Smooth muscle cell (in vitro differentiated cells): ENCODE measurements around the gene RGL2. TPM values are rescaled to one million over a fixed set of nuclear protein-coding genes. Genes with fewer than 3 reads are reported as not detected.
"Not testable (repeated sequence)": the region's sequence is repeated elsewhere in the genome, so short reads cannot be mapped to it uniquely, and the experiment has no call there.

ENCODE experiments used
- DNase-seq: peaks from one replicate; lab custom pipeline; 2025; ENCODE audit not compliant: unreplicated experiment; lab: John Stamatoyannopoulos, UW
- H2AFZ ChIP-seq: fragments of 200-600 bp; sonication (generic); 2 replicates; pipeline ENCODE4 v1.6.0; 2016; ENCODE audit warnings: antibody characterized with exemption, low read depth, mild to moderate bottlenecking
- H3F3A ChIP-seq: fragments of 200-600 bp; sonication (generic); 2 replicates; pipeline ENCODE4 v1.6.0; 2017; ENCODE audit warnings: antibody characterized with exemption, low read depth
- H3K27ac ChIP-seq: fragments of 200-600 bp; sonication (generic); 2 replicates; pipeline ENCODE4 v1.5.1; 2016; ENCODE audit warnings: low read depth, mild to moderate bottlenecking
- H3K27me3 ChIP-seq: fragments of 200-600 bp; sonication (generic); 2 replicates; pipeline ENCODE4 v1.6.1; 2016; ENCODE audit warnings: low read depth, mild to moderate bottlenecking
- H3K36me3 ChIP-seq: fragments of 200-600 bp; sonication (generic); 2 replicates; pipeline ENCODE4 v1.5.1; 2016; ENCODE audit warnings: low read depth
- H3K4me1 ChIP-seq: fragments of 200-600 bp; sonication (generic); 2 replicates; pipeline ENCODE4 v1.5.1; 2016; ENCODE audit warnings: low read depth
- H3K4me2 ChIP-seq: fragments of 200-600 bp; sonication (generic); 2 replicates; pipeline ENCODE4 v1.6.0; 2016; ENCODE audit warnings: mild to moderate bottlenecking
- H3K4me3 ChIP-seq: fragments of 200-600 bp; sonication (generic); 2 replicates; pipeline ENCODE4 v1.5.1; 2016; ENCODE audit warnings: mild to moderate bottlenecking
- H3K79me2 ChIP-seq: fragments of 200-600 bp; sonication (generic); 2 replicates; pipeline ENCODE4 v1.6.0; 2016; ENCODE audit warnings: low read depth, mild to moderate bottlenecking
- H3K9ac ChIP-seq: fragments of 200-600 bp; sonication (generic); 2 replicates; pipeline ENCODE4 v1.6.0; 2016; ENCODE audit warnings: low read depth
- H3K9me3 ChIP-seq: fragments of 200-600 bp; sonication (generic); replicated peaks from 2 replicates; pipeline ENCODE4 v1.5.1; 2016; ENCODE audit warnings: low read depth
- H4K20me1 ChIP-seq: fragments of 200-600 bp; sonication (generic); 2 replicates; pipeline ENCODE4 v1.6.0; 2016; ENCODE audit warnings: low read depth
- WGBS: methylation state at CpG from one replicate; pipeline ENCODE4 v1.1.7; 2016; ENCODE audit warnings: low lambda C conversion rate; 5-methylcytosine and 5-hydroxymethylcytosine counted together
- polyA plus RNA-seq: library from polyadenylated mRNA; unstranded; fragments of >200 nt; fragmentation: Nextera tagmentation; extraction: Ambion mirVana; gene quantifications from 2 replicates; pipeline ENCODE4 v1.2.1, GENCODE V29; 2016
- total RNA-seq: library from RNA; depleted of rRNA; stranded (reverse); fragments of >200 nt; gene quantifications from 2 replicates; pipeline ENCODE4 v1.2.3, GENCODE V29; 2014
- TF ChIP-seq, protein P1 (sequence below): fragments of 200-600 bp; sonication (generic); IDR thresholded peaks from 2 replicates; pipeline ENCODE4 v1.5.1; 2017; ENCODE audit warnings: borderline replicate concordance, mild to moderate bottlenecking, antibody characterized with exemption; ENCODE audit not compliant: insufficient read depth, poor library complexity, severe bottlenecking

Gene RGL2
- total and polyA plus RNA-seq, 2 experiments from 2014 or later: 21.8 to 58.7 TPM

DNA sequence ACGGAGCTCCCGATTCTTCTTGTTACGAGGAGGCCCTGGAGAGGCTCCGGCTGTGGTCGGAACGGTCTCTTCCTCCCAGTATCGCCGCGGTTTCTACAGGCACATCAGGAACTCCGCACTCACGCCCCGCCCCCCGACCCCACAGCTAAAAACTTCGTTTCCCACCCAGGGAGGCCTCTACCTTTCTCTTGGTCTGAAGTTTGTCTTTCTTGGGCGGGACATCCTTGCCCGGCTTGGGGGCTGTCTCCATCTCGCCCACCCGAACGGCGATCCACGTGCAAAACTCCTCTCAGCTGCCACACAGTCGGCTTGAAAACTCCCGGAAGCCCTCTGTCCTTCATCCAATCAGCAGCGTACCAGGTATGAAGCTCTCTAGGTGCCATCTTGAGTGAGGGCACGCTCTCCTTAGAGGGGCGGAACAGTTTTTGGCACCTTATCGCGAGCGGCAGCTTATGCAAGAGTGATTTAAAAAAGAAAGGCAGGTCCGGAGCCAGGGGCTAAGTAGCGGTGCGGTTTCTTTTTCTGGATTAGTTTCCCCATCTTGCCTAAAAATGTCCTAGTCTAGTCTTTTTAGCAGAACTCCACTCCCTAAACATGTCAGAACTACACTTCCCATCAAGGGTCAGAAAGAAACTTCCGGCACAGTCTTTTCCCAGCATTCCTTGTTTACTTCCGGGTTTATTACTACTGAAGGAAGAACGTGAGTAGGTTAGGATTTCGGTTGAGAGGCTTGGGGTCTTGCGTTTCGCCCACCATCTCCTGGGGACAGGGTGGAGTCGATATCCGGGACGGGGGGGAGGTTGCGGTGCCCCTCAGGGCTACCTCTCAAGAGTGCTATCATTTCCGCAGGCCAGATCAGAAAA lies 9.6 kb downstream of the RGL2 start, which contains the start of the genes PFDN6 and WDR46:
Gene PFDN6 (plus strand): TSS at position 681 of the 863 bp plus-strand sequence. CDS start 256 bp downstream, outside the sequence.
Gene WDR46 (minus strand): TSS at position 319 of the 863 bp plus-strand sequence. CDS start 69 bp downstream, at position 250.
- H3K4me1 ChIP-seq: peaks cover 13% of the 10 kb centered on the region
- WGBS: 1% methylated on average over 43 of the region's 43 CpGs
- peak; percentile 53 for DNase-seq
- peak within 1 kb of the TSS; percentile 83 for H3K9ac ChIP-seq
- peak within 1 kb of the TSS; percentile 91 for H2AFZ ChIP-seq
- H3K79me2 ChIP-seq: peaks cover 41% of the 10 kb centered on the region
- H4K20me1 ChIP-seq: no peaks in the 10 kb centered on the region
- H3K4me2 ChIP-seq: peak within 1 kb of the TSS; percentile 94
- H3K27ac ChIP-seq: peak within 1 kb of the TSS; percentile 36
- no peaks in the 10 kb centered on the region for H3K9me3 ChIP-seq
- peak within 1 kb of the TSS; percentile 70 for H3K4me3 ChIP-seq
- TF ChIP-seq, protein P1, sequence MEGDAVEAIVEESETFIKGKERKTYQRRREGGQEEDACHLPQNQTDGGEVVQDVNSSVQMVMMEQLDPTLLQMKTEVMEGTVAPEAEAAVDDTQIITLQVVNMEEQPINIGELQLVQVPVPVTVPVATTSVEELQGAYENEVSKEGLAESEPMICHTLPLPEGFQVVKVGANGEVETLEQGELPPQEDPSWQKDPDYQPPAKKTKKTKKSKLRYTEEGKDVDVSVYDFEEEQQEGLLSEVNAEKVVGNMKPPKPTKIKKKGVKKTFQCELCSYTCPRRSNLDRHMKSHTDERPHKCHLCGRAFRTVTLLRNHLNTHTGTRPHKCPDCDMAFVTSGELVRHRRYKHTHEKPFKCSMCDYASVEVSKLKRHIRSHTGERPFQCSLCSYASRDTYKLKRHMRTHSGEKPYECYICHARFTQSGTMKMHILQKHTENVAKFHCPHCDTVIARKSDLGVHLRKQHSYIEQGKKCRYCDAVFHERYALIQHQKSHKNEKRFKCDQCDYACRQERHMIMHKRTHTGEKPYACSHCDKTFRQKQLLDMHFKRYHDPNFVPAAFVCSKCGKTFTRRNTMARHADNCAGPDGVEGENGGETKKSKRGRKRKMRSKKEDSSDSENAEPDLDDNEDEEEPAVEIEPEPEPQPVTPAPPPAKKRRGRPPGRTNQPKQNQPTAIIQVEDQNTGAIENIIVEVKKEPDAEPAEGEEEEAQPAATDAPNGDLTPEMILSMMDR: no peak
- no peaks in the 10 kb centered on the region for H3K36me3 ChIP-seq
- H3F3A ChIP-seq: peaks cover 18% of the 10 kb centered on the region
- H3K27me3 ChIP-seq: no peaks in the 10 kb centered on the region

DNA sequence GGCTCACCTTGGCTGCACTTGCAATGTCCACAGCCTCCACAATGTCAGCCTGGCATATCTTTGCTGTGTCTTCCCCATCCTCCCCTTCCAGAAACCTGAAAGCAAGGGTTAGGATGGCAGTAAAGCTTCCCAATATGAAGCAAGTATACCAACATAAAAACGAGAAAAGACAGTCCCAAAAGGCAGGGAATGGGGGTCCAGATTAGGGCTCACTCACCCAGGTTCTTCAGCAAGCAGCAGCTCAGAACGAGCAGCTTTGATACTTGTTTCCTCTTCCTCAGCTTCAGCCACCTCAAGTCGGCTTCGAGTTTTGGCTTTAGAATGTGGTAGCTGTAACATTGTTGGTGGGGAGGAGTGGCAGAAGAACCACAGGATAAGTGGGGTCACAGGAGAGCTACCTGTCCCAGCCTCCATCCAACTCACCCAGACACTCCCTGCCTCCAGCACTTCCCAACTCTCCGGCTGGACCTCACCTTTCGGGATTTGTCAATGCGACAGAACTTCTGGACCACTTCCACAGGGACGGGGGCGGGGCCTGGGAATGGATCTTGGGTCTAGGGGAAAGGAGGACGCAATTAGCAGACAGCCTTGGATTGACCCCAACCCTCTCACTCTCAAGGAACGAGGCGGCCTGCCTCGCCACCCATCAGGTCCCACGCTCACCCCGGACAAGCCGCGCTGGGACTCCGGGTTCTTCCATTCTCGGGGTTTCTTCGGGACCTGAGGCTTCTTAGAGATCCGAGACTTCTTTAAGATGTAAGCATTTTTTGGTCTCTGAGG lies 10.4 kb downstream of the RGL2 start:
- H4K20me1 ChIP-seq: no peaks in the 10 kb centered on the region
- DNase-seq: no peak
- H3K36me3 ChIP-seq: no peaks in the 10 kb centered on the region
- H3K4me3 ChIP-seq: peak overlapping the region; percentile 70
- H3K27ac ChIP-seq: peak overlapping the region; percentile 36
- WGBS: 24% methylated on average over 21 of the region's 21 CpGs
- TF ChIP-seq, protein P1: no peak
- peaks cover 41% of the 10 kb centered on the region for H3K79me2 ChIP-seq
- H3K4me1 ChIP-seq: peaks cover 13% of the 10 kb centered on the region
- H3K9ac ChIP-seq: peak overlapping the region; percentile 83
- H2AFZ ChIP-seq: peak overlapping the region; percentile 91
- no peaks in the 10 kb centered on the region for H3K9me3 ChIP-seq
- H3K27me3 ChIP-seq: no peaks in the 10 kb centered on the region
- H3F3A ChIP-seq: peaks cover 15% of the 10 kb centered on the region
- peak overlapping the region; percentile 94 for H3K4me2 ChIP-seq

DNA sequence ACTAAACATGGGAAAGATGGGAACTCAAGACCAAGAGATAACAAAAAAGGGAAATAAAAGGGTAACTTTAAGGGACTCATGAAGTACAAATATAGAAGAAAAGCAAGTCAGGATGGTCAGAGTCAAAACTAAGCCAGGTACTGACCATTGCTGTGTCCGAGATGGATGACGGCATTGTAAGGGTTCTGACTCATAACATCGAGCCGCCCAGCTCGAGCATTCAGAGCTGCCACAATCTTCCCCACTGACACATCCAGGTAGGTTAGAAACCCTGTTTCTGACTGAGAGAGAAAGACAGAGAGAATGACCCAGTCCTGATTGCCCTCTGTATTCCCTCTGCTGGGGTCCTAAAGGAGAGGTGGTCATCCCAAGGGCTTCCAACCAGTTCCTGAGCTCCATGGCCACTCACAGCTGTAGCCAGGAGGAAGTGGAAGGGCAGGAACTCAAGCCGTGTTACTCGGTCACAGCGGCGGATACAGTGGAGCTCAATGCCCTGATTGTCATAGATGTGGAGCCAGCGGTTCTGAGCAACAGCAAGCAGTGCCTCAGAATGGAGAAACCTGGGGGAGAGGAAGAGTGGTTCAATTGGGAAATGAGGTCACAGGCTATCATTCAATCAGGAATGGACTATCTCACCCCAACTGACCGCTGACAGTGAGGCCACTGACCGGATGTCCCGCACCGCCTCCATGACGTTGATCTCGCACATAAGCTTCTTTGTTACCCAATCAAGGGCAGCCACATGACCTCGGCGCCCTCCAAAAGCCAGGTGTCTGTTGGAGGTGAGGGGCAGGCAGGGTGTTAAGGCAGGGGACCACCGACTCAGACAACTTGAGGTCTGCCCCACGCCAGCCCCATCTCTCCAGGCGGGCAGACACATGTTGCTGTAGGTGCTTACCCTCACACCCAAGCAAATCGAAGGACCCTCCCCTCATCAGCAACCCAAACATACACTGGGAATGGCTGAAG lies 11.5 kb downstream of the RGL2 start:
- TF ChIP-seq, protein P1: no peak
- H3K79me2 ChIP-seq: peaks cover 41% of the 10 kb centered on the region
- H3K9ac ChIP-seq: no peak overlapping the region
- WGBS: 94% methylated on average over 22 of the region's 22 CpGs
- H3K36me3 ChIP-seq: no peaks in the 10 kb centered on the region
- DNase-seq: no peak
- no peak overlapping the region for H3K4me3 ChIP-seq
- no peak overlapping the region for H2AFZ ChIP-seq
- H3K4me2 ChIP-seq: peak overlapping the region; percentile 94
- no peaks in the 10 kb centered on the region for H4K20me1 ChIP-seq
- H3K9me3 ChIP-seq: no peaks in the 10 kb centered on the region
- no peak overlapping the region for H3K27ac ChIP-seq
- H3F3A ChIP-seq: peaks cover 6% of the 10 kb centered on the region
- no peaks in the 10 kb centered on the region for H3K27me3 ChIP-seq
- H3K4me1 ChIP-seq: peaks cover 13% of the 10 kb centered on the region

DNA sequence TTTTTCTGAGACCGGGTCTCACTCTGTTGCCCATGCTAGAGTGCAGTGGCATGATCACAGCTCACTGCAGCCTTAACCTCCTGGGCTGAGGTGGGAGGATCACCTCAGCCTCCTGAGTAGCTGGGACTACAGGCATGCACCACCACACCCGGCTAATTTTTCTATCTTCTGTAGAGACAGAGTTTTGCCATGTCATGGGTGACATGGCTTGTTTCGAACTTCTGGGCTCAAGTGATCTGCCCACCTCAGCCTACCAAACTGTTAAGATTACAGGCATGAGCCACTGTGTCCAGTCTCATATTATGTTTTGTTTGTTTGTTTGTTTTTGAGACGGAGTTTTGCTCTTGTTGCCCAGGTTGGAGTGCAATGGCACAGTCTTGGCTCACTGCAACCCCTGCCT lies 13.5 kb downstream of the RGL2 start:
- not testable (repeated sequence) for H3K27ac ChIP-seq, H3K36me3 ChIP-seq, H3K9ac ChIP-seq, H3K4me1 ChIP-seq, H3K4me2 ChIP-seq, H2AFZ ChIP-seq, DNase-seq, H3K9me3 ChIP-seq, H4K20me1 ChIP-seq, H3K27me3 ChIP-seq, H3K4me3 ChIP-seq, H3F3A ChIP-seq
- peaks cover 37% of the 10 kb centered on the region for H3K79me2 ChIP-seq
- WGBS: 96% methylated on average over 4 of the region's 4 CpGs
